ENCODE results near the gene KCNA3. TPM values are rescaled to one million over a fixed set of nuclear protein-coding genes. Genes with fewer than 3 reads are reported as not detected.

Gene KCNA3
- polyA plus RNA-seq, 1 of the 3 experiments (the other 2 are of a cell fraction), result not detected

GRCh38 chr1:110639724-110640386, 34.9 kb downstream of the KCNA3 start:
- ChIA-PET POLR2A (no interaction called here), CTCF (interaction anchor here (0.8 to 22.5 kb wide), 5 partner anchors 9 to 143 kb away, joined by 3 to 197 read pairs (median 5); no protein-coding TSS in a partner anchor)
- Histone ChIP-seq H3K9me3 (no peaks in the 10 kb centered on the region), H3K9me2 (no peaks in the 10 kb centered on the region), H3K9ac (no peak overlapping the region), H3K79me2 (ENCODE audit: insufficient read depth) (no peaks in the 10 kb centered on the region), H3K36me3 (replicated peaks in 1 of 2; ENCODE audit: control insufficient read depth in 1 of 2, insufficient read depth in 2 of 2, low read length in 1 of 2) (no peaks in the 10 kb centered on the region), H4K20me1 (ENCODE audit: insufficient read depth) (no peaks in the 10 kb centered on the region), H3K4me1 (ENCODE audit: control insufficient read depth in 1 of 2, insufficient read depth in 2 of 2, low read depth in 1 of 2, low read length in 1 of 2) (no peaks in the 10 kb centered on the region; a peak in 1 of 4 replicates), H2AFZ (ENCODE audit: low read depth) (no peak overlapping the region), H3K27ac (ENCODE audit: low read depth in 2 of 2, low read length in 1 of 2) (no peak overlapping the region), H3K4me2 (no peak overlapping the region), H3K4me3 (ENCODE audit: low read depth in 2 of 2, low read length in 1 of 2) (no peak overlapping the region), H3F3A (replicated peaks; ENCODE audit: insufficient read depth) (no peaks in the 10 kb centered on the region), H3K27me3 (ENCODE audit: insufficient read depth) (0 out of 2 replicates have a peak, but pooled peaks cover 6% of the 10 kb centered on the region)
- WGBS (ENCODE audit: low lambda C conversion rate), result 18% methylated on average over 2 of the region's 2 CpGs
- DNase-seq, result no peak
- TF ChIP-seq MXI1 (IDR thresholded peaks at IDR 0.05; ENCODE audit: low read depth, low read length) (no peak), TEAD4 (IDR thresholded peaks at IDR 0.05; ENCODE audit: borderline replicate concordance, insufficient read depth) (no peak), CHD2 (IDR thresholded peaks at IDR 0.05; ENCODE audit: low read length, partially characterized antibody) (no peak), REST (IDR thresholded peaks at IDR 0.05; ENCODE audit: low read depth, low read length) (no peak), SMC3 (IDR thresholded peaks at IDR 0.05; ENCODE audit: low read depth, low read length) (no peak), EP300 (IDR thresholded peaks at IDR 0.05; ENCODE audit: borderline replicate concordance in 1 of 2, low read depth in 1 of 2, low read length in 1 of 2) (no peak), MEF2A (IDR thresholded peaks at IDR 0.05; ENCODE audit: borderline replicate concordance, low read depth) (no peak), PBX3 (IDR thresholded peaks at IDR 0.05) (no peak), RCOR1 (IDR thresholded peaks at IDR 0.05; ENCODE audit: low read length) (no peak), ZBTB33 (IDR thresholded peaks at IDR 0.05; ENCODE audit: borderline replicate concordance, low read depth) (no peak), GABPA (IDR thresholded peaks at IDR 0.05; ENCODE audit: low read depth) (no peak), GATA2 (CRISPR knock-in tag; IDR thresholded peaks at IDR 0.05) (no peak), USF1 (IDR thresholded peaks at IDR 0.05; ENCODE audit: borderline replicate concordance, low read depth) (no peak), FOXJ3 (CRISPR knock-in tag; IDR thresholded peaks at IDR 0.05) (no peak), USF2 (IDR thresholded peaks at IDR 0.05; ENCODE audit: borderline replicate concordance, low read depth, low read length) (no peak), CTCF (IDR thresholded peaks at IDR 0.05) (no peak)

Data from SK-N-SH (cell line).